ENCODE data around the gene IFRD2. TPM values are rescaled to one million over a fixed set of nuclear protein-coding genes. Genes with fewer than 3 reads are reported as not detected.

Gene IFRD2
- total RNA-seq, 1 experiment from 2014 or later: 223 TPM

GRCh38 chr3:50321336-50322114 lies 29.3 kb upstream of the IFRD2 start:
- peaks cover 34% of the 10 kb centered on the region for H3K79me2 ChIP-seq (ENCODE audit: low read length)
- peak overlapping the region; percentile 97 for H3K4me3 ChIP-seq (ENCODE audit: low read length)
- TF ChIP-seq EZH2 (IDR thresholded peaks at IDR 0.05; ENCODE audit: low read length, unreplicated experiment) (no peak), CTCF (conservative IDR thresholded peaks at IDR 0.05; ENCODE audit: low read depth, low read length) (peak; percentile 70)
- peak overlapping the region; percentile 93 for H3K9ac ChIP-seq (ENCODE audit: low read length)
- H3K36me3 ChIP-seq (ENCODE audit: low read depth, low read length): peaks cover 6% of the 10 kb centered on the region
- H3K27ac ChIP-seq (ENCODE audit: low read length): peak overlapping the region; percentile 86
- no peaks in the 10 kb centered on the region for H3K27me3 ChIP-seq (ENCODE audit: low read length)
- peak; percentile 89 for DNase-seq
- peaks cover 13% of the 10 kb centered on the region for H3F3A ChIP-seq (ENCODE audit: low read length, unreplicated experiment)
- H3K9me3 ChIP-seq (ENCODE audit: low read length): no peaks in the 10 kb centered on the region
- H3K4me2 ChIP-seq (ENCODE audit: low read length): peak overlapping the region; percentile 99
- peak overlapping the region; percentile 92 for H2AFZ ChIP-seq (ENCODE audit: low read length)
- H3K9me2 ChIP-seq (replicated peaks; ENCODE audit: low read length): no peaks in the 10 kb centered on the region
- CTCF ChIA-PET: interaction anchor here (0.6 to 1.0 kb wide), 9 partner anchors 15 to 1361 kb away, joined by 4 to 10 read pairs (median 6); partner anchors contain the start of genes HYAL3 and NAA80
- peak; percentile 66 for ATAC-seq
- H4K20me1 ChIP-seq (ENCODE audit: low read length): no peaks in the 10 kb centered on the region
- BruUV-seq (replicated peaks): TSS peak; percentile 12
- peaks cover 41% of the 10 kb centered on the region for H3K4me1 ChIP-seq (ENCODE audit: insufficient read depth, low read length)
- intact Hi-C loops (cut with micrococcal nuclease): loop anchor here (1.0 to 5.0 kb wide), 2 partner anchors 22 to 124 kb away; partner anchors contain the start of genes HYAL3 and NAA80
- POLR2A ChIA-PET (ENCODE audit: unreplicated experiment): no interaction called here

DNA sequence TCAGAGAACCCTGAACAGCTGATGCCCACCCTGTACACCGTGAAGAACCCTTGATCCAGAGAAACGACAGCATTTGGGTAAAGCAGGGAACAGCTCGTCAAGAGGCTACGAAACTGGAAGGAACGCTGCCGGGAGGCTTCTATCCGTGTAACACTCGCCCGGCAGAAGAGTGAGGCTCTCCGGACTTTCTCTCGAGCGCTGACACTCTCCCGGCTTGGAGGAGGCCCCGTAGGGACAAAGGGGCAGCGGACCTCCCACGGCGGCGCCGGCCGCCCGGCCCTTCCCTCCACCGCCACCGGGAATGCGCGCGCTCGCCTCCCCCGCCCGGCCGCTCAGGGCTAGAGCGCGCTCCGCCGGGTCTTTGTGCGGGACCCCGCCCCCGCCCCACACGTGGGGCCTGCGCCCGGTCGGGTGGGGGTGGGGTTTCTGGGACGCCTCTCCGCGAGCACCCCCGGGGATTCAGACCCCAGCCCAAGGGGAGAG lies 28.7 kb upstream of the IFRD2 start:
- peaks cover 30% of the 10 kb centered on the region for H3K79me2 ChIP-seq (ENCODE audit: low read length)
- POLR2A ChIA-PET (ENCODE audit: unreplicated experiment): no interaction called here

More for the DNA sequence above, 28.7 kb upstream of the IFRD2 start:
- Histone ChIP-seq H3K4me2 (ENCODE audit: low read length) (peak overlapping the region; percentile 99), H3K27ac (ENCODE audit: low read length) (peak overlapping the region; percentile 86), H2AFZ (ENCODE audit: low read length) (peak overlapping the region; percentile 92), H3F3A (ENCODE audit: low read length, unreplicated experiment) (peaks cover 13% of the 10 kb centered on the region), H4K20me1 (ENCODE audit: low read length) (no peaks in the 10 kb centered on the region), H3K27me3 (ENCODE audit: low read length) (no peaks in the 10 kb centered on the region), H3K9ac (ENCODE audit: low read length) (peak overlapping the region; percentile 93), H3K4me3 (ENCODE audit: low read length) (peak overlapping the region; percentile 97), H3K36me3 (ENCODE audit: low read depth, low read length) (peaks cover 6% of the 10 kb centered on the region), H3K9me3 (ENCODE audit: low read length) (no peaks in the 10 kb centered on the region), H3K4me1 (ENCODE audit: insufficient read depth, low read length) (peaks cover 47% of the 10 kb centered on the region), H3K9me2 (replicated peaks; ENCODE audit: low read length) (no peaks in the 10 kb centered on the region)
- DNase-seq (peak; percentile 78), ATAC-seq (peak; percentile 35)
- no TSS peak for BruUV-seq (replicated peaks)
- CTCF ChIA-PET: interaction anchor here (0.6 to 1.0 kb wide), 9 partner anchors 15 to 1361 kb away, joined by 4 to 10 read pairs (median 6); partner anchors contain the start of genes HYAL3 and NAA80
- TF ChIP-seq EZH2phosphoT487 (IDR thresholded peaks at IDR 0.05; ENCODE audit: borderline replicate concordance, low read length) (no peak), EZH2 (IDR thresholded peaks at IDR 0.05; ENCODE audit: low read length, unreplicated experiment) (no peak), CTCF (conservative IDR thresholded peaks at IDR 0.05; ENCODE audit: low read depth, low read length) (no peak)
- intact Hi-C loops (cut with micrococcal nuclease): loop anchor here (1.0 to 5.0 kb wide), 2 partner anchors 22 to 124 kb away; partner anchors contain the start of genes HYAL3 and NAA80
